Esophagus muscularis mucosa (tissue), 3 donors: ENCODE results near the gene TSPAN31.

Source experiments
- CTCF ChIP-seq, 3 experiments: fragments of 200-600 bp in 2 of 3; fragments of 450-650 bp in 1 of 3; sonication (generic) in 2 of 3; IDR thresholded peaks; one replicate each; pipeline ENCODE4 v1.5.1; 2017 to 2019; ENCODE audit warnings: antibody characterized with exemption in 3 of 3, mild to moderate bottlenecking in 2 of 3, moderate library complexity in 1 of 3
- EP300 ChIP-seq: sonication (generic); formaldehyde crosslinking; IDR thresholded peaks from one replicate; pipeline ENCODE4 v1.6.1; 2017; ENCODE audit warnings: antibody characterized with exemption

- TF ChIP-seq CTCF (IDR thresholded peaks at IDR 0.05): no peak
- no peak for TF ChIP-seq EP300
These were observed 26.5 kb downstream of the TSPAN31 start for GRCh38 chr12:57771236-57771872.
